CD4-positive, alpha-beta T cell treated with Interleukin-1 beta for 1 hour (primary cell): Measurements from ENCODE around the gene ETV4.
"Not testable (repeated sequence)": the region's sequence is repeated elsewhere in the genome, so short reads cannot be mapped to it uniquely, and the experiment has no call there.

Experiments
- DNase-seq, 2 donors: peaks; one replicate each; pipeline ENCODE4 v3.0.0-alpha.2; 2020 to 2022

The ETV4 gene

DNA sequence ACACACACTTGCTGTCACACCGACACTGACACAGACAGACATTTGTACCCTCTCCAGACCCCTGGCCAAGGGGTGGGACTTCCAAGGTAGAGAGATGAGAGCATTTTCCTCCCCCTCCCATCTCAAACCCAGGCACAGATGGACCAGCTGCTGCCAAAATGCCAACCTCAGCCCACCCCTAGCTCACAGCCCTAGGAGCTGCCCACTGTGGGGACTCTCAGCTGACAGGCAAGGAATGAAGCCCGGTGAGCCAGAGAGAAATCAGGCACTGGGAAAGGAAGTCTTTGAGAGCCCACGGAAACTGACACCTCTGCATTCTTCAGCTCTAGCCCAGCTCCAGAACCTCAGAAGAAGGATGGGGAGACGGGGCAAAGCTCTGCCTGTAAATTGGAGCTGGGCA lies 2.8 kb downstream of the ETV4 start:
- DNase-seq, result no peak

GRCh38 chr17:43542859-43543258 lies 3.3 kb downstream of the ETV4 start:
- no peak for DNase-seq

DNA sequence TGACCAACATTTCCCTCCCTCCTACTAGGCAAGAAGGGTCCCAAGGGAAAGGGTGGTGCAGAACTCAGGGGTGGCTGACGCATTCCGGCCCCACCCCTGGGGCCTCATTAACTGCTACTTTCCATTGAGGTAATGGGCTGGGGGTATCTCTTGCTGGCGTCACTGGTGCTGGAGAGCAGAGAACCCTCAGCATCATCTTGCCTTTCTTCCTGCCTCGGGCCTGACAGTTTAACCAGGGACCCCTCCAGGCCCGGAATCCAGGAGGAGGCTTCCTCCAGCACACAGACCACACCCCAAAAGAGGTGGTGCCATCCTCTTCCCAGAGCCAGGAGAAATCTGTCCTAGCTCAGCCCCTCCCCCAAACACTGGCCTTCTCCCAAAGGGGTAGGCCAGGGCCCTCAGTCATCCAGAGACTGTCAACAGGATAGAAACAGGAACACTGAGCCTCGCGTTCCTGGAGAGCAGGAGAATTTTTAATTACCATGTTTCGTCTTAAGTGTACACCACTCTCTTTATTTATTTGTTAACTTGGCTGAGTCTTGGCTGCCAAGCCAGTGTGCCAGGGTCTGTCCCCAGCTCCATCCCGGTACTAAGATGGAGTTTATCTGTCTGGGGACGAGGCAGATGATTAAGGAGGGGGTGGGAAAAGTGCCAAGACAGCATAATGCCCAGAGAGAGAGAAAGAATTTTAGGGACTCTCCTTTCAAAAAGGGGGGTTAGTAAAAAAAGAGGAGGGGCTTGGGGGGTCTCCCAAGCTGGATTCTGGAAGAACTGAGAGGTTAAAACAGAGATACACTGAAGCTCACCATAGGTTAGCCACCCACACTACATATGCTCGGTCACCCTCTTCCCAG lies 5.1 kb downstream of the ETV4 start:
- DNase-seq, result no peak

GRCh38 chr17:43536236-43536992 lies 9.7 kb downstream of the ETV4 start:
- DNase-seq, result no peak

GRCh38 chr17:43534909-43535308 lies 11.2 kb downstream of the ETV4 start:
- no peak for DNase-seq

GRCh38 chr17:43533699-43534098 lies 12.4 kb downstream of the ETV4 start:
- DNase-seq, result no peak

GRCh38 chr17:43532581-43532980 lies 13.6 kb downstream of the ETV4 start:
- no peak for DNase-seq

- no peak for DNase-seq
Measured at GRCh38 chr17:43531955-43532354, 14.2 kb downstream of the ETV4 start.

DNA sequence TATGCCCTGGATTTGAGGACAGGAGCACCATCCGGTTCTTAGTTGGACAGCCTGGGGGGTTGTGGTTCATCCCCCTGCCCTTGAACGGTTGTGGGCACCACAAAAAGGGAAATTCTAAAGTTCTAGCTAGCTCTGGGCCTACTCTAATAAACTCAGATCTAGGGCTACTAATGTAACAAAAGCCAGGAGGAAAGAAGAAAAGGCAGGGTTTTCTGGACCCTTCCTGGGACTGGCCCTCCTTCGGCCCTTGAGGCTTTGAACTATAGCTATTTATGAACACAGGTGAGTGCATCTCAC lies 15.1 kb downstream of the ETV4 start:
- DNase-seq, result no peak

DNA sequence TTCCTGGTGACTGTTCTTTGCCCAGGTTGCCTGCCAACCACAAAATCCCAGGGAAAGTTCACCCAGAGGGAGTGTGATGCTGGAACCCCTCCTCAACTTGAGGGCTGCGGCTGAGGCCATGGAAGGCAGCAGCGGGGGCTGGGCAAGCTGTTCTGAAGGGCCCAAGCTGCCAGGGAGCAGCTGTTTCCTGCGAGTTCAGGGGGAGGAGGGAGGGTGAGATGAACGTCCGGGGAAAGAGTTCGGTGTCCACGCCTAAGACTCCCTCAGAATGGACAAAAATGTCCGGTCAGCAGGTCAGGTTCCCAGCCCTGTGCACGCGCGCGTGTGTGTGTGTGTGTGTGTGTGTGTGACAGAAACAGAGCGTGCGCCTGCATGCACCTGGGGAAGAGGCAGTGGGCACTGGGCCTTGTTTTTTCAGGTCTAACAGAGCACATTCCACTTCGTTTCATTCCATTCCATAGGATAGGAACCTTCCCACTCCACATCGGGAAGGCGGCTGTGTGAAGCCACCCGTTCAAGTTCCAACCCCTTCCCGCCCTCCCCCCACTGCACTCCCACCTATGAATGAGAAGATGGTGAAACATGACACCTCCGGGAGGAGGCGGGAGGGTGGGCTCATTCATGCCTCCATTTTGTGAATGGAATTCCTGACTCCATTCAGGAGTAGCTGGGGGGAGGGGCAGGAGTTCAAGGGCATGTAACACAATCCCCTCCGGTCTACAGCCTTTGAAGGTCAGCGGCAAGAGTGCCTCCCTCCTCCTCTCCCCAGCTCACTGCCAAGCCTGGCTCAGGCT lies 15.7 kb downstream of the ETV4 start:
- DNase-seq, result no peak

GRCh38 chr17:43529947-43530287 lies 16.2 kb downstream of the ETV4 start:
- DNase-seq, result no peak

DNA sequence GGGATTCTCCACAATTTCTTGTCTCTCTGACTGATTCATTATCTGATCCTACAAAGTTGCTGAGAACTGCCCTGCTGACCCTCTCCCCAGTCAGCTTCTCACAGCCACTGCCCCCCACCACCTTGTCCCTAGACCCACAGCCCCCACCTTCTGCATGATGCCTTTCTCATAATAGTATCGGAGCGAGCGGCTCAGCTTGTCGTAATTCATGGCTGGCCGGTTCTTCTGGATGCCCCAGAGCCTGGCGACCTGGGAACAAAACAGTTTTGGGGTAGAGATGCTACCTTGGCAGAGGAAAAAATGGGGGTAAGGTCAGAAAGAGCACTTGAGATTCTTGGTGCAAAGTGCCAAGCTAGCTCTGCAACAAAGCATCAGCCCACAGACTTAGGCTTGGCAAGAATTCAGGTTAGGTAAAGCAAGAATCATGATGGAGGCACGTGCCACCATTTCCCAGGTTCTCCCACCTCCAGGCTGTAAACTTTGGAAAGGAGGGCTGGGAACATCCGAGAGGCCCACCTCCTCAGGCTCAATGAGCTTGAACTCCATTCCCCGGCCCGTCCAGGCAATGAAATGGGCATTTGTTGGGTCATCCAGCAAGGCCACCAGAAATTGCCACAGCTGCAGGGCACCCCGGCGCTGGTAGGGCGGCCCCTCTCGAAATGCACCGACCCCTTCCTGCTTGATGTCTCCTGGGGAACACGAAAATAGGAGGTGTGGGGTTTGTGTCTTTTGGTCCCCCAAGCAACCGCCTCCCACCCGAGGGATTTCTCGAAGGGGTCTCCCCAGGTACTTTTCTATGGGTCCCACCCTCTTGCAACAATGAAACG lies 16.9 kb downstream of the ETV4 start:
- DNase-seq, result no peak

- no peak for DNase-seq
Measured at GRCh38 chr17:43528319-43528987, 17.7 kb downstream of the ETV4 start.

GRCh38 chr17:43526886-43527648 lies 19.1 kb downstream of the ETV4 start:
- DNase-seq, result no peak

- DNase-seq, result no peak
Measured at GRCh38 chr17:43524945-43525575, 21.1 kb downstream of the ETV4 start.

DNA sequence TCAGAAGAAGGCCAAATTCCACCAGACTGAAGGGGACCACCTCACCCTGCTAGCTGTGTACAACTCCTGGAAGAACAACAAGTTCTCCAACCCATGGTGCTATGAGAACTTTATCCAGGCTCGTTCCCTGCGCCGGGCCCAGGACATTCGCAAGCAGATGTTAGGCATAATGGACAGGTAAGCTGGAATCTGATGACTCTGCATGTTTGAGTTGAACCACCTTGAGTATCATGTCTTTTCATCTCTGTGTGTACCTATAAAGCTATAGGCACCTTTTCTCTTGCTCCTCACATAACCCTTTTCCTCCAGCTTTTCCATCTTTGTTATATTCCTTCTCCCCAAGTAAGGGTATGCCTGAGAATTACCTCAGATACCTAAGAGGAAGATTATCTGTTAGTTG lies 24.8 kb downstream of the ETV4 start:
- no peak for DNase-seq

GRCh38 chr17:43517615-43518386 lies 28.3 kb downstream of the ETV4 start:
- no peak for DNase-seq

DNA sequence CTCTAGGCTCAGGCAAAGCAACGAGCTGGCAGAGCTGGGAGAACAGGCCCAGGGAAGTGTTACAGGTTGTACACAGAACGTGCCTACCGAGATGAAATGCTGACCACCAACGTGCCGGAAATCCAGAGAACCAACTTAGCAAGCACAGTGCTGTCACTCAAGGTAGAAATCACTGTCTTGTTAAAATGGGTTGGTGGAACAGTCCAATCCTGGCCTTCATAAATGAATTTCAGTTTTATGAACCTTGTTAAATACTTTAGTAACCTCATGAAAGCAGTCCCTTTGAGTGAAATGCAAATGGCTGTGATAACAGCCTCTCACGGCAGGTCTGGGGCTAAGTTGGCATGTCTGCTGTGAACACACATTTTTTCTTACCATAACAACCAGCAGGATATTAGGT lies 29.0 kb downstream of the ETV4 start:
- no peak for DNase-seq

GRCh38 chr17:43515656-43516055 lies 30.5 kb downstream of the ETV4 start:
- DNase-seq, result no peak

GRCh38 chr17:43511199-43511598 lies 34.9 kb downstream of the ETV4 start:
- DNase-seq, result not testable (repeated sequence)
